ENCODE results near the gene NMT1. TPM values are rescaled to one million over a fixed set of nuclear protein-coding genes. Genes with fewer than 3 reads are reported as not detected.

Gene NMT1
- total RNA-seq, 2 donors from 2014 or later = 68.0 to 127 TPM

DNA sequence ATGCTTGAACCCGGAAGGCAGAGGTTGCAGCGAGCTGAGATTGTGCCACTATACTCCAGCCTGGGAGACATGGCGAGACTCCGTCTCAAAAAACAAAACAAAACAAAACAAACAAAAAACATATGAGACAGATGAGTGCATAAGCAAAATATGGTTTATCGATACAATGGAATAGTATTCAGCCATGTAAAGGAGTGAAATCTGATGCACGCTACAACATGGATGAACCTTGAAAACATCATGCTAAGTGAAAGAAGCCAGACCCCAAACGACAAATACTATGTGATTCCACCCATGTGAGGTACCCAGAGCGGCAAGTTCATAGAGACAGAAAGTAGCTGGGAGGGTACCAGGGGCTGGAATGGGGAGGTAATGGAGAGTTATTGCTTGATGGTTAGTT is 64.4 kb downstream of the NMT1 start:
- TF ChIP-seq, protein P1, sequence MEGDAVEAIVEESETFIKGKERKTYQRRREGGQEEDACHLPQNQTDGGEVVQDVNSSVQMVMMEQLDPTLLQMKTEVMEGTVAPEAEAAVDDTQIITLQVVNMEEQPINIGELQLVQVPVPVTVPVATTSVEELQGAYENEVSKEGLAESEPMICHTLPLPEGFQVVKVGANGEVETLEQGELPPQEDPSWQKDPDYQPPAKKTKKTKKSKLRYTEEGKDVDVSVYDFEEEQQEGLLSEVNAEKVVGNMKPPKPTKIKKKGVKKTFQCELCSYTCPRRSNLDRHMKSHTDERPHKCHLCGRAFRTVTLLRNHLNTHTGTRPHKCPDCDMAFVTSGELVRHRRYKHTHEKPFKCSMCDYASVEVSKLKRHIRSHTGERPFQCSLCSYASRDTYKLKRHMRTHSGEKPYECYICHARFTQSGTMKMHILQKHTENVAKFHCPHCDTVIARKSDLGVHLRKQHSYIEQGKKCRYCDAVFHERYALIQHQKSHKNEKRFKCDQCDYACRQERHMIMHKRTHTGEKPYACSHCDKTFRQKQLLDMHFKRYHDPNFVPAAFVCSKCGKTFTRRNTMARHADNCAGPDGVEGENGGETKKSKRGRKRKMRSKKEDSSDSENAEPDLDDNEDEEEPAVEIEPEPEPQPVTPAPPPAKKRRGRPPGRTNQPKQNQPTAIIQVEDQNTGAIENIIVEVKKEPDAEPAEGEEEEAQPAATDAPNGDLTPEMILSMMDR (IDR thresholded peaks at IDR 0.05) = no peak
- Histone ChIP-seq H3K9me3 (no peaks in the 10 kb centered on the region), H3K9ac (ENCODE audit: low read depth in 2 of 2, low read length in 2 of 2) (no peak overlapping the region), H3K27ac (no peak overlapping the region), H3K36me3 (no peaks in the 10 kb centered on the region), H3K4me1 (peaks cover 30% of the 10 kb centered on the region), H3K27me3 (no peaks in the 10 kb centered on the region), H3K4me3 (no peak overlapping the region)
- DNase-seq = no peak
- intact Hi-C loops (cut with DNase I) = no loop called here

DNA sequence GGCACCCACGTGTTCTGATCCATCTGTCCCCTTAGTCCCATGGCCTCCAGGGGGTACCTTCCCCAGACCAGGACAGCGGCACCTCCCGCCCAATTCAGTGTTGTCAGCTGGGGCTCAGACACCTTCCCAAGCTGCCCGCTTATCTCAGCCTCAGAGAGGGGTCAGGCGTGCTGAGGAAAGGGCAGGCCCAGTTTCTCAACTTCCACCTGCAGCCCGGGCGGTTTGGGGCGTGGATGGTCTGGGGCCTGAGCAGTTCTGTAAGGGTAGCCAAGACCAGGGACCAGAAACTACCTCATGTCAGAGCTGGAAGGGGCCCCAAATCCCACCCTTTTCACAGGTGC is 66.1 kb downstream of the NMT1 start:
- peak overlapping the region; percentile 60 to 77 for H3K9ac ChIP-seq (ENCODE audit: low read depth in 2 of 2, low read length in 2 of 2)
- H3K4me1 ChIP-seq = peaks cover 30% of the 10 kb centered on the region
- peak; percentile 72 for DNase-seq
- intact Hi-C loops (cut with DNase I) = no loop called here
- TF ChIP-seq, protein P1 (IDR thresholded peaks at IDR 0.05) = no peak
- no peak overlapping the region for H3K4me3 ChIP-seq
- no peaks in the 10 kb centered on the region for H3K9me3 ChIP-seq
- H3K27ac ChIP-seq = peak overlapping the region; percentile 89
- no peaks in the 10 kb centered on the region for H3K36me3 ChIP-seq
- H3K27me3 ChIP-seq = no peaks in the 10 kb centered on the region

DNA sequence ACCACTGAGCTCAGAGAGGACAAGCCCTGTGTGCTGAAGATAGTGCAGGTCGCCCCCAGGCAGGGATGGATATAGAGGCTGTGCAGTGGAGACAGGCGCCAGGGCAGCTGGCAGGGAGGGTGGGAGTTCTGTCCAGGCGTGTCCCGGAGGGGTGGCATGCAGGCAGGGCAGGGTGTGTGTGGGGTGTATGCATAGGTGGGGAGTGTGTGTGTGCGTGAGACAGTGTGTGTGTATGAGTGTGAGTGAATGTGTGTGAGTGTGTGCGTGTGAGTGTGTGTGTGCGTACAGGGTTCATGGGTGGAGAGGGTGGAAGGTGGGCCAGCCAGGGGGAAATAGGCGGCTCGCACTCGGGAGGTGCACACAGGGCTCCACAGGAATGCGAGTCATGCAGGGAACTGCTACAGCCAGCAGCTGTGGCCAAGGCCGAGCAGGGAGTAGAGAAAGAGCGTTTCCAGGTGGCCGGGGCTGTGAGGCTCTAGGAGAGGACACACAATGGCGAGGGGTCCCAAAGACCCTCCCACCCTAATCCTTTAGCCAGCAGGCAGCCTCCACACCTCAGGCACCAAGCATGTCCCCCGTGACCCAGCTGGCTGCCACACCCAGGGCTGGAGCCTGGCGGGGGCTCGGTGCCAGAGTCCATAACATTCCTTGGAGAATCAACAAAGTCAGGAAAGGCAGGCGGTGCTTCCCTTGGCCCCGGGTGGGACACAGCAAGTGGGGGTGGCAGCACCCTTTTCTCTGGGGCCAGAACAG is 66.6 kb downstream of the NMT1 start:
- TF ChIP-seq, protein P1 (IDR thresholded peaks at IDR 0.05) = no peak

DNA sequence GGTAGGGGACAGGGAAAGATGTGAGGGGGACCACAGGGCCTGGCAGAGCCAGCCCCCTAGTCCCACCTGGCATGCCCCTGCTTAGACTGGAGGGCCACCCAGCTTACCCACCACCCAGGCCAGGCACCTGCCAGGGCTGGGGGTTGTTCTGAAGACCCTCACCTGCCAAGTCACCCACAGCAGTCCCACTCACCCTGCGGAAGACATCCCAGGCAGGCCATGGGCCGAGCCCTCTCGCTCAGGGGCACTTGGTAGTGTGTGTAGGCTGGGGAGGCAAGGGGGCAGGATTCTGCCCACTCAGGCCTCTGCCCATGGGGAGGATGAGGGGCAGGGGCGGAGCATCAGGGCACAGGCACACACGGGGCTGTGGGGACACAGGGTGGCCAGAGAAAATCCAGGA is 67.2 kb downstream of the NMT1 start:
- Histone ChIP-seq H3K4me1 (peaks cover 21% of the 10 kb centered on the region), H3K9ac (ENCODE audit: low read depth in 2 of 2, low read length in 2 of 2) (peak overlapping the region; percentile 68 to 77), H3K27ac (peak overlapping the region; percentile 89), H3K27me3 (no peaks in the 10 kb centered on the region), H3K36me3 (no peaks in the 10 kb centered on the region), H3K4me3 (no peak overlapping the region), H3K9me3 (no peaks in the 10 kb centered on the region)
- intact Hi-C loops (cut with DNase I) = no loop called here
- TF ChIP-seq, protein P1 (IDR thresholded peaks at IDR 0.05) = no peak
- DNase-seq = no peak

More for the DNA sequence above, 66.6 kb downstream of the NMT1 start:
- DNase-seq = peak; percentile 93
- H3K4me1 ChIP-seq = peaks cover 26% of the 10 kb centered on the region
- no peaks in the 10 kb centered on the region for H3K36me3 ChIP-seq
- peak overlapping the region; percentile 89 for H3K27ac ChIP-seq
- H3K27me3 ChIP-seq = no peaks in the 10 kb centered on the region
- H3K9ac ChIP-seq (ENCODE audit: low read depth in 2 of 2, low read length in 2 of 2) = peak overlapping the region; percentile 68 to 77
- H3K9me3 ChIP-seq = no peaks in the 10 kb centered on the region
- H3K4me3 ChIP-seq = no peak overlapping the region
- intact Hi-C loops (cut with DNase I) = no loop called here

DNA sequence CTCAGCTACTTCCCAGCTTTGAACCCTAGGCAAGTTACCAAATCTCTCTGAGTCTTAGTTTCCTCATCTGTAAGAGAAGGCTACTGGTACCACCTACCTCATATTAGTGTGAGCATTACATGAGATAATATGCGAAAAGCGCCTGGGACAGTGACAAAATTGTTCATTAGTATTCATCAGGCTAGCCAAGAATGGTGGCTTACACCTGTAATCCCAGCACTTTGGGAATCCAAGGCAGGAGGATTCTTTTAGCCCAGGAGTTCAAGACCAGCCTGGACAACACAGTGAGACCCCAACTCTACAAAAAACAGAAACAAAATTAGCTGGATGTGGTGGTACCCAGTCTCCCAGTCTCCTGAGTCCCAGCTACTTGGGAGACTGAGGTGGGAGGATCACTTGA is 67.9 kb downstream of the NMT1 start:
- Histone ChIP-seq H3K4me1 (peaks cover 15% of the 10 kb centered on the region), H3K4me3 (no peak overlapping the region), H3K36me3 (no peaks in the 10 kb centered on the region), H3K9me3 (no peaks in the 10 kb centered on the region), H3K27me3 (no peaks in the 10 kb centered on the region), H3K27ac (peak overlapping the region; percentile 89), H3K9ac (ENCODE audit: low read depth in 2 of 2, low read length in 2 of 2) (peak overlapping the region; percentile 1 to 77)
- intact Hi-C loops (cut with DNase I) = no loop called here
- DNase-seq = no peak
- TF ChIP-seq, protein P1 (IDR thresholded peaks at IDR 0.05) = no peak

Data from colonic mucosa (tissue), 4 donors.